Measurements from ENCODE around the gene KRTAP10-11.

- TF ChIP-seq GATA2 (IDR thresholded peaks at IDR 0.05; ENCODE audit: low read depth, low read length) (no peak), GATA3 (IDR thresholded peaks at IDR 0.05; ENCODE audit: low read depth, low read length) (no peak)
Measured at GRCh38 chr21:44612669-44613229, 33.5 kb upstream of the KRTAP10-11 start.

Measured in SH-SY5Y (cell line).